HEK293 (cell line): Measurements from ENCODE around the gene SETD1B.
A peak's percentile ranks its signal among the peaks of the same experiment; 100 is the strongest.

Experiments
- AEBP2 ChIP-seq: fragments of 450-650 bp; formaldehyde crosslinking; IDR thresholded peaks from 2 replicates; pipeline ENCODE4 v1.5.1; 2016; ENCODE audit warnings: missing biosample characterization, missing genetic modification characterization, borderline replicate concordance
- BCL11A ChIP-seq: fragments of 450-650 bp; formaldehyde crosslinking; IDR thresholded peaks from 2 replicates; pipeline ENCODE4 v1.5.1; 2016; ENCODE audit warnings: low read depth, missing biosample characterization, missing genetic modification characterization
- CTCF ChIP-seq: fragments of 450-650 bp; formaldehyde crosslinking; IDR thresholded peaks from 2 replicates; pipeline ENCODE4 v1.5.1; 2016; ENCODE audit warnings: missing biosample characterization, missing genetic modification characterization
- REST ChIP-seq: fragments of 450-650 bp; formaldehyde crosslinking; IDR thresholded peaks from 2 replicates; pipeline ENCODE4 v1.5.1; 2016; ENCODE audit warnings: missing biosample characterization, missing genetic modification characterization
- ZNF274 ChIP-seq, 2 experiments: fragments of 200-500 bp in 1 of 2; fragments of 450-650 bp in 1 of 2; sonication (Bioruptor generic) in 1 of 2; formaldehyde crosslinking in 1 of 2; IDR thresholded peaks; 2 replicates each; pipeline versions ENCODE4 v1.5.1 to v1.6.1; 2014 to 2016; ENCODE audit warnings: borderline replicate concordance in 1 of 2, inconsistent platforms in 1 of 2, low read length in 1 of 2, missing biosample characterization in 1 of 2, missing genetic modification characterization in 1 of 2
- ZNF280C ChIP-seq: fragments of 450-650 bp; formaldehyde crosslinking; IDR thresholded peaks from 2 replicates; pipeline ENCODE4 v1.5.1; 2016; ENCODE audit warnings: missing biosample characterization, missing genetic modification characterization
- ZNF362 ChIP-seq: fragments of 450-650 bp; formaldehyde crosslinking; IDR thresholded peaks from 2 replicates; pipeline ENCODE4 v1.5.1; 2016; ENCODE audit warnings: missing biosample characterization, missing genetic modification characterization
- ZNF521 ChIP-seq: fragments of 450-650 bp; formaldehyde crosslinking; IDR thresholded peaks from 2 replicates; pipeline ENCODE4 v1.5.1; 2017; ENCODE audit warnings: missing biosample characterization, mild to moderate bottlenecking, missing genetic modification characterization

GRCh38 chr12:121776190-121777098 lies 27.4 kb upstream of the SETD1B start:
- TF ChIP-seq ZNF521 (no peak), AEBP2 (tag by site-specific recombination) (no peak), ZNF280C (tag by site-specific recombination) (no peak), CTCF (tag by site-specific recombination) (peak; percentile 87), REST (tag by site-specific recombination) (no peak), ZNF274 (IDR thresholded peaks at IDR 0.05; ENCODE audit: low read length) (no peak), ZNF274 (tag by site-specific recombination; IDR thresholded peaks at IDR 0.05; ENCODE audit: borderline replicate concordance) (no peak), ZNF362 (tag by site-specific recombination) (no peak), BCL11A (no peak)
